ENCODE measurements around the gene USP12.

USP12 gene

GRCh38 chr13:27183561-27184147 lies 12.0 kb upstream of the USP12 start:
- Histone ChIP-seq H3K9ac (ENCODE audit: low read depth, low read length) (no peak overlapping the region), H3K4me1 (ENCODE audit: control insufficient read depth, insufficient read depth, low read length) (no peaks in the 10 kb centered on the region), H3K36me3 (ENCODE audit: control insufficient read depth, insufficient read depth, low read length) (no peaks in the 10 kb centered on the region), H3K27ac (ENCODE audit: low read depth, low read length) (no peak overlapping the region), H3K27me3 (ENCODE audit: control insufficient read depth, insufficient read depth, low read length) (no peaks in the 10 kb centered on the region), H3K4me3 (ENCODE audit: low read depth, low read length) (no peak overlapping the region), H3K9me3 (ENCODE audit: control insufficient read depth, insufficient read depth, low read length) (no peaks in the 10 kb centered on the region)

DNA sequence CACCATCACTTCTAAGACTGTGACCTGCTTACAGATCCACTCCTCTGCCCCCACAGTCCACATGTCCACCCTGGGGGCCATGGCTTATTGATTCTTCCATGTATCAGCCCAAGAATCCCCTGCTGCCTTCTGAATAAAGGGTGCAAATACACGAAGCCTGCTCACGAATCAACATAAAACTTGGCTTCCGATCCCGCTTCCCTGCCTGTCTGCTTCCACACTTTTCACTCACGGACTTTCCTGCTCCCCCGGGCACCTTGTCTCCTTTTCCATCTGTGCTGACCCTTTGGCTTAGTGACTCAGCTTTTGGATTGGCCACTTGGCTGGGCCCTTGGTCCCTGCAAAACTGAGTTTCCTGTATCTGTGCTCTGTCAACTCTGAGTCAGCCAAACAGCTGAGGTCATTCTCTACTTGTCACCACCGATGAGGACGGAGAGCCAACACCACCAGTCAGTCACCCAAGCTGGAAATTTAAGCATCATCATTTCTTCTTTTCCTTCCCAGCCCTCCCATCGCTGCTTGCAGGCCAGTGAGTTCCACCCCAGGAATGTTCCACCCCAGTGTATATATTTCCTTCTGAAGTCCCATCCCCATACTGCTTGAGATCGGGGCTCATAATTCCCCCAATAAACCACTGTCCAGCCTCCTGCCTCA lies 11.4 kb upstream of the USP12 start:
- peaks cover 6% of the 10 kb centered on the region for H3K4me1 ChIP-seq (ENCODE audit: control insufficient read depth, insufficient read depth, low read length)
- H3K27ac ChIP-seq (ENCODE audit: low read depth, low read length), result no peak overlapping the region
- H3K27me3 ChIP-seq (ENCODE audit: control insufficient read depth, insufficient read depth, low read length), result no peaks in the 10 kb centered on the region
- H3K36me3 ChIP-seq (ENCODE audit: control insufficient read depth, insufficient read depth, low read length), result no peaks in the 10 kb centered on the region
- H3K9ac ChIP-seq (ENCODE audit: low read depth, low read length), result no peak overlapping the region
- no peaks in the 10 kb centered on the region for H3K9me3 ChIP-seq (ENCODE audit: control insufficient read depth, insufficient read depth, low read length)
- H3K4me3 ChIP-seq (ENCODE audit: low read depth, low read length), result no peak overlapping the region

- Histone ChIP-seq H3K27me3 (ENCODE audit: control insufficient read depth, insufficient read depth, low read length) (no peaks in the 10 kb centered on the region), H3K4me3 (ENCODE audit: low read depth, low read length) (no peak overlapping the region), H3K9ac (ENCODE audit: low read depth, low read length) (no peak overlapping the region), H3K9me3 (ENCODE audit: control insufficient read depth, insufficient read depth, low read length) (no peaks in the 10 kb centered on the region), H3K4me1 (ENCODE audit: control insufficient read depth, insufficient read depth, low read length) (peaks cover 10% of the 10 kb centered on the region), H3K36me3 (ENCODE audit: control insufficient read depth, insufficient read depth, low read length) (no peaks in the 10 kb centered on the region), H3K27ac (ENCODE audit: low read depth, low read length) (no peak overlapping the region)
Measured at GRCh38 chr13:27182054-27182453, 10.4 kb upstream of the USP12 start.

GRCh38 chr13:27177852-27178251 lies 6.2 kb upstream of the USP12 start:
- Histone ChIP-seq H3K27me3 (ENCODE audit: control insufficient read depth, insufficient read depth, low read length) (no peaks in the 10 kb centered on the region), H3K27ac (ENCODE audit: low read depth, low read length) (no peak overlapping the region), H3K4me3 (ENCODE audit: low read depth, low read length) (no peak overlapping the region)

DNA sequence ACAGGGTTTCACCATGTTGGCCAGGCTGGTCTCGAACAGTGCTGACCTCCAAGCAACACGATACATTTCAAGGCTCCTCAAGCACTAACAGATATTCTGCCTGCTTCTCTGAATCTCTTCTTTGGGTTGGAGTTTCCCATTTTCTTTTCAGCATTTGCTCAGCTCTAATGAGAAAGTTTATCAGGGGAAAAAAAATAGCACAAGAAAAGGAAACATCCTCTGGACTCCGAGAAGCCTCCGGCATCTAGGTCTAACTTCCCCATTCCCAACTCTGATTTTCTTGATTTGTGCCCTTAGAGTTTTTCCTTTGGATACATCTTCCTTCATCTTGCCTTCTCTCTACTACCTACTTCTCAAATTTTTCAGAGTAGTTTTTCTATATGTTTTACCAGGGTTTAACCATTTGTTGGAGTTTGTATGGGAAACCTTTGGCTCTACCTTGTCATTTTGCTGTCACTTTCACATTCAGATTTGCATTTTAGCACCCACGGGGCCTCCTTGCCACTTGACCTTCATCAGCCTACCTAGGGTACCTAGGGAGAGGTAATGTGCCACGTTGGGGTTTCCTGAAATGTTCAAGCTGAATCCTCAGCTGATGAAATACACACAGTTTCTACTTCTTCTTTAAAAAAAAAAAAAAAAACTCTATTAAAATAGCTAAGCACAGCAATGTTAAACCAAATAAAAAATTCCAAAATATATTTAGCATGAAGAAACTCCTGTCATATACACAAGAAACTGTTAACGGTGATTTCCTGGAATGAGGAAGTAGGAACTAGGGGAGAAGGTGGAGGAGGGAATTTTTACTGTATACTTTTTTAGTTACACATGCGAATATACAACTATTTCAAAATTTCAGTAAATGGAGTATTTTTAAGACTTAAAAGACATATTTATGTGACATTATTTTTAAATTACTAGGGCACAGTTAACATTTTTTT lies 5.1 kb upstream of the USP12 start:
- H3K9ac ChIP-seq (ENCODE audit: low read depth, low read length), result no peak overlapping the region
- peaks cover 10% of the 10 kb centered on the region for H3K4me1 ChIP-seq (ENCODE audit: control insufficient read depth, insufficient read depth, low read length)
- H3K27me3 ChIP-seq (ENCODE audit: control insufficient read depth, insufficient read depth, low read length), result no peaks in the 10 kb centered on the region
- H3K36me3 ChIP-seq (ENCODE audit: control insufficient read depth, insufficient read depth, low read length), result no peaks in the 10 kb centered on the region
- no peaks in the 10 kb centered on the region for H3K9me3 ChIP-seq (ENCODE audit: control insufficient read depth, insufficient read depth, low read length)
- H3K27ac ChIP-seq (ENCODE audit: low read depth, low read length), result no peak overlapping the region
- no peak overlapping the region for H3K4me3 ChIP-seq (ENCODE audit: low read depth, low read length)

More at GRCh38 chr13:27177852-27178251, 6.2 kb upstream of the USP12 start:
- Histone ChIP-seq H3K9ac (ENCODE audit: low read depth, low read length) (no peak overlapping the region), H3K36me3 (ENCODE audit: control insufficient read depth, insufficient read depth, low read length) (no peaks in the 10 kb centered on the region), H3K9me3 (ENCODE audit: control insufficient read depth, insufficient read depth, low read length) (no peaks in the 10 kb centered on the region), H3K4me1 (ENCODE audit: control insufficient read depth, insufficient read depth, low read length) (peaks cover 10% of the 10 kb centered on the region)

- H3K27me3 ChIP-seq (ENCODE audit: control insufficient read depth, insufficient read depth, low read length), result no peaks in the 10 kb centered on the region
Measured at GRCh38 chr13:27174766-27175455, 3.3 kb upstream of the USP12 start.

GRCh38 chr13:27172495-27172842 lies 858 bp upstream of the USP12 start:
- Histone ChIP-seq H3K27me3 (ENCODE audit: control insufficient read depth, insufficient read depth, low read length) (no peaks in the 10 kb centered on the region), H3K4me1 (ENCODE audit: control insufficient read depth, insufficient read depth, low read length) (peaks cover 28% of the 10 kb centered on the region), H3K36me3 (ENCODE audit: control insufficient read depth, insufficient read depth, low read length) (no peaks in the 10 kb centered on the region), H3K9me3 (ENCODE audit: control insufficient read depth, insufficient read depth, low read length) (no peaks in the 10 kb centered on the region), H3K4me3 (ENCODE audit: low read depth, low read length) (peak overlapping the region; percentile 68), H3K9ac (ENCODE audit: low read depth, low read length) (no peak overlapping the region), H3K27ac (ENCODE audit: low read depth, low read length) (no peak overlapping the region)

More at GRCh38 chr13:27174766-27175455, 3.3 kb upstream of the USP12 start:
- H3K4me1 ChIP-seq (ENCODE audit: control insufficient read depth, insufficient read depth, low read length), result peaks cover 15% of the 10 kb centered on the region
- no peaks in the 10 kb centered on the region for H3K9me3 ChIP-seq (ENCODE audit: control insufficient read depth, insufficient read depth, low read length)
- H3K36me3 ChIP-seq (ENCODE audit: control insufficient read depth, insufficient read depth, low read length), result no peaks in the 10 kb centered on the region
- H3K27ac ChIP-seq (ENCODE audit: low read depth, low read length), result no peak overlapping the region
- H3K4me3 ChIP-seq (ENCODE audit: low read depth, low read length), result no peak overlapping the region
- H3K9ac ChIP-seq (ENCODE audit: low read depth, low read length), result no peak overlapping the region

GRCh38 chr13:27171827-27172494 lies 350 bp upstream of the USP12 start:
- Histone ChIP-seq H3K27me3 (ENCODE audit: control insufficient read depth, insufficient read depth, low read length) (no peaks in the 10 kb centered on the region), H3K36me3 (ENCODE audit: control insufficient read depth, insufficient read depth, low read length) (no peaks in the 10 kb centered on the region), H3K4me3 (ENCODE audit: low read depth, low read length) (peak overlapping the region; percentile 68), H3K9me3 (ENCODE audit: control insufficient read depth, insufficient read depth, low read length) (no peaks in the 10 kb centered on the region), H3K4me1 (ENCODE audit: control insufficient read depth, insufficient read depth, low read length) (peaks cover 28% of the 10 kb centered on the region), H3K27ac (ENCODE audit: low read depth, low read length) (peak overlapping the region; percentile 67), H3K9ac (ENCODE audit: low read depth, low read length) (no peak overlapping the region; the same call in 1 of the 2 replicates)

- peak overlapping the region; percentile 83 for H3K4me3 ChIP-seq (ENCODE audit: low read depth, low read length)
- H3K36me3 ChIP-seq (ENCODE audit: control insufficient read depth, insufficient read depth, low read length), result no peaks in the 10 kb centered on the region
- peak overlapping the region; percentile 71 for H3K9ac ChIP-seq (ENCODE audit: low read depth, low read length)
- H3K9me3 ChIP-seq (ENCODE audit: control insufficient read depth, insufficient read depth, low read length), result no peaks in the 10 kb centered on the region
- peak overlapping the region; percentile 89 for H3K27ac ChIP-seq (ENCODE audit: low read depth, low read length)
- H3K27me3 ChIP-seq (ENCODE audit: control insufficient read depth, insufficient read depth, low read length), result no peaks in the 10 kb centered on the region
- peaks cover 36% of the 10 kb centered on the region for H3K4me1 ChIP-seq (ENCODE audit: control insufficient read depth, insufficient read depth, low read length)
Measured at GRCh38 chr13:27170516-27171243, 931 bp downstream of the USP12 start.

- H3K27me3 ChIP-seq (ENCODE audit: control insufficient read depth, insufficient read depth, low read length), result no peaks in the 10 kb centered on the region
- no peaks in the 10 kb centered on the region for H3K36me3 ChIP-seq (ENCODE audit: control insufficient read depth, insufficient read depth, low read length)
- H3K9ac ChIP-seq (ENCODE audit: low read depth, low read length), result peak overlapping the region; percentile 71; the same call in 1 of the 2 replicates
- H3K4me3 ChIP-seq (ENCODE audit: low read depth, low read length), result peak overlapping the region; percentile 83
- H3K9me3 ChIP-seq (ENCODE audit: control insufficient read depth, insufficient read depth, low read length), result no peaks in the 10 kb centered on the region
- H3K27ac ChIP-seq (ENCODE audit: low read depth, low read length), result peak overlapping the region; percentile 89
- peaks cover 40% of the 10 kb centered on the region for H3K4me1 ChIP-seq (ENCODE audit: control insufficient read depth, insufficient read depth, low read length)
Measured at GRCh38 chr13:27170221-27170515, 1.4 kb downstream of the USP12 start.
